ENCODE measurements around the gene MYEOV. TPM values are rescaled to one million over a fixed set of nuclear protein-coding genes. Genes with fewer than 3 reads are reported as not detected.

MYEOV gene
- total and polyA plus RNA-seq, 2 donors (not counting 1 experiment from before 2014, with no cell fraction given): 0.72 TPM; not detected in 1

DNA sequence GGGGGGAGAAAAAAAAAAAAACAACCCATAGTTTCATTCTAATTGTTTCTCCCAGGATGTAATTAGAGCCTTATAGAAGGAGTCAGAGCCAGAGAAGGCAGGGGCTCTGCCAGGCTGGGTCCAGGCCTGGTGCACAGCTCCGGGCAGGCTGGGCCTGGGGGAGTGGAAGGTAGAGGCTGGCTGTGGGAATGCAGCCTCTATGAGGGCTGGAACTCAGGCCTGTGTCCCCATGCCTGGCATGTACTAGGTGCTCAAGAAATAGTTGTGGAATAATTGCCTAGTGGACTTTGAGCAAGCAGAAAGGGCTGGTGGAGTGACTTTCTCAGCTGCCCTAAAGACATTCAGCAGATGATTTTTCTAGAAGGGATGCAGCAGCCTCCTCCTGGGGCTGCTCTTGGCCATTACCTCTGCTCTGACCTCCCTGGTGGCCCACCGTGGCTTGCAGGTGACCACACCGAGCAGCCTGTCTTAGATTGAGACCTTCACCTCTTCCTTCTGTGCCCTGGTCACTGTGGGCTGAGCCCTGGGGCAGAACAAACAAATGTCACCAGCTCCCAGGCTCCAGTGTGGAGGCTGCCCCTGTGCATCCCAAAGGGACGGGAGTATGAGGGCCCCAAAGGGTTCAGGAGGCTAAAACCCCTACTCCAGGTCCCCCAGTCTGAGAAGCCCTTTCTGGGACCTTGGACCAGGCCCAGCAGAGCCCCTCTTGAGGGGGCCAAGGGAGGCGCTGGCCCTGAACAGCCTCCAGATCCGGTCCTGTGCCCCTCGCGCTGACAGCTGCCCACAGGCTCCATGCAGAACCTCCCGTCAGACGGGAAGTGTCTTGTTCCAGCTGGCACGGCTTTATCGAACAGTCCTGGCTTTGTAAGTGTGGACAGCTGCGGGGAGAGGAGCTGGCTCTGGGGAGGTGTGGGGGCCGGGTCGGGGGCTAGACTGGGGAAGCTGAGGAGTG lies 18.8 kb downstream of the MYEOV start:
- TF ChIP-seq, protein P1, sequence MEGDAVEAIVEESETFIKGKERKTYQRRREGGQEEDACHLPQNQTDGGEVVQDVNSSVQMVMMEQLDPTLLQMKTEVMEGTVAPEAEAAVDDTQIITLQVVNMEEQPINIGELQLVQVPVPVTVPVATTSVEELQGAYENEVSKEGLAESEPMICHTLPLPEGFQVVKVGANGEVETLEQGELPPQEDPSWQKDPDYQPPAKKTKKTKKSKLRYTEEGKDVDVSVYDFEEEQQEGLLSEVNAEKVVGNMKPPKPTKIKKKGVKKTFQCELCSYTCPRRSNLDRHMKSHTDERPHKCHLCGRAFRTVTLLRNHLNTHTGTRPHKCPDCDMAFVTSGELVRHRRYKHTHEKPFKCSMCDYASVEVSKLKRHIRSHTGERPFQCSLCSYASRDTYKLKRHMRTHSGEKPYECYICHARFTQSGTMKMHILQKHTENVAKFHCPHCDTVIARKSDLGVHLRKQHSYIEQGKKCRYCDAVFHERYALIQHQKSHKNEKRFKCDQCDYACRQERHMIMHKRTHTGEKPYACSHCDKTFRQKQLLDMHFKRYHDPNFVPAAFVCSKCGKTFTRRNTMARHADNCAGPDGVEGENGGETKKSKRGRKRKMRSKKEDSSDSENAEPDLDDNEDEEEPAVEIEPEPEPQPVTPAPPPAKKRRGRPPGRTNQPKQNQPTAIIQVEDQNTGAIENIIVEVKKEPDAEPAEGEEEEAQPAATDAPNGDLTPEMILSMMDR (IDR thresholded peaks at IDR 0.05): no peak
- no peak for TF ChIP-seq EZH2 (IDR thresholded peaks at IDR 0.05; ENCODE audit: borderline replicate concordance, insufficient read depth, low read depth, low read length, poor library complexity, severe bottlenecking)

GRCh38 chr11:69313992-69314391 lies 20.0 kb downstream of the MYEOV start:
- intact Hi-C loops (cut with micrococcal nuclease): no loop called here

More for the DNA sequence above, 18.8 kb downstream of the MYEOV start:
- no peaks in the 10 kb centered on the region for H3K9me3 Mint-ChIP-seq (ENCODE audit: insufficient read depth)
- no peak for DNase-seq
- no peak overlapping the region for H3K27ac Mint-ChIP-seq
- ChIA-PET POLR2A (no interaction called here), CTCF (interaction anchor here (1.9 kb wide), 1 partner anchor 15 kb away, joined by 5 read pairs; no protein-coding TSS in a partner anchor)
- H3K79me2 ChIP-seq (ENCODE audit: control insufficient read depth, insufficient read depth, low read length): no peaks in the 10 kb centered on the region
- H3K4me3 Mint-ChIP-seq: no peak overlapping the region
- intact Hi-C loops (cut with micrococcal nuclease): no loop called here
- H3K27ac ChIP-seq (ENCODE audit: low read length in 2 of 2): no peak overlapping the region
- peak overlapping the region; percentile 67 for H3K4me2 ChIP-seq (replicated peaks; ENCODE audit: low read depth, low read length, poor library complexity, severe bottlenecking)
- H3K4me1 ChIP-seq (ENCODE audit: control insufficient read depth in 2 of 2, insufficient read depth in 2 of 2, low read length in 2 of 2): peaks cover 28 to 29% of the 10 kb centered on the region in 2 donors
- no peak overlapping the region for H3K9ac ChIP-seq (ENCODE audit: low read length)
- H3K4me3 ChIP-seq (ENCODE audit: control extremely low read depth in 1 of 5, extremely low read depth in 1 of 5, insufficient read depth in 1 of 5, low read depth in 2 of 5, low read length in 4 of 5): no peak overlapping the region
- H3K4me1 Mint-ChIP-seq: peaks cover 28% of the 10 kb centered on the region
- ATAC-seq (ENCODE audit: low read depth): no peak
- WGBS (ENCODE audit: insufficient coverage): 46% methylated on average over 15 of the region's 15 CpGs
- no peak overlapping the region for H2AFZ ChIP-seq (ENCODE audit: insufficient read depth, low read depth, low read length, poor library complexity, severe bottlenecking)
- peaks cover 0 to 13% (median 0%) of the 10 kb centered on the region in 3 donors for H3K9me3 ChIP-seq (ENCODE audit: control extremely low read depth in 1 of 3, control insufficient read depth in 2 of 3, insufficient read depth in 1 of 3, low read length in 2 of 3)
- no peaks in the 10 kb centered on the region for H3K36me3 ChIP-seq (replicated peaks in 1 of 2; ENCODE audit: control extremely low read depth in 1 of 2, control insufficient read depth in 1 of 2, extremely low read depth in 1 of 2, insufficient read depth in 2 of 2, low read length in 1 of 2)
- H4K20me1 ChIP-seq (ENCODE audit: control insufficient read depth, insufficient read depth, low read length, poor library complexity, severe bottlenecking): no peaks in the 10 kb centered on the region
- H3K27me3 ChIP-seq (replicated peaks in 1 of 4; ENCODE audit: control extremely low read depth in 1 of 4, control insufficient read depth in 3 of 4, insufficient read depth in 4 of 4, low read length in 3 of 4): no peaks in the 10 kb centered on the region
- H3K27me3 Mint-ChIP-seq: no peaks in the 10 kb centered on the region

More at GRCh38 chr11:69313992-69314391, 20.0 kb downstream of the MYEOV start:
- ATAC-seq (ENCODE audit: low read depth): no peak
- Mint-ChIP-seq H3K4me1 (peaks cover 28% of the 10 kb centered on the region), H3K27ac (no peak overlapping the region), H3K27me3 (no peaks in the 10 kb centered on the region), H3K4me3 (no peak overlapping the region), H3K9me3 (ENCODE audit: insufficient read depth) (no peaks in the 10 kb centered on the region)
- Histone ChIP-seq H3K27me3 (replicated peaks in 1 of 4; ENCODE audit: control extremely low read depth in 1 of 4, control insufficient read depth in 3 of 4, insufficient read depth in 4 of 4, low read length in 3 of 4) (no peaks in the 10 kb centered on the region), H2AFZ (ENCODE audit: insufficient read depth, low read depth, low read length, poor library complexity, severe bottlenecking) (no peak overlapping the region), H3K9me3 (ENCODE audit: control extremely low read depth in 1 of 3, control insufficient read depth in 2 of 3, insufficient read depth in 1 of 3, low read length in 2 of 3) (peaks cover 0 to 13% (median 0%) of the 10 kb centered on the region in 3 donors), H4K20me1 (ENCODE audit: control insufficient read depth, insufficient read depth, low read length, poor library complexity, severe bottlenecking) (no peaks in the 10 kb centered on the region), H3K36me3 (replicated peaks in 1 of 2; ENCODE audit: control extremely low read depth in 1 of 2, control insufficient read depth in 1 of 2, extremely low read depth in 1 of 2, insufficient read depth in 2 of 2, low read length in 1 of 2) (no peaks in the 10 kb centered on the region), H3K4me3 (ENCODE audit: control extremely low read depth in 1 of 5, extremely low read depth in 1 of 5, insufficient read depth in 1 of 5, low read depth in 2 of 5, low read length in 4 of 5) (no peak overlapping the region), H3K79me2 (ENCODE audit: control insufficient read depth, insufficient read depth, low read length) (no peaks in the 10 kb centered on the region), H3K4me2 (replicated peaks; ENCODE audit: low read depth, low read length, poor library complexity, severe bottlenecking) (no peak overlapping the region), H3K27ac (ENCODE audit: low read length in 2 of 2) (no peak overlapping the region), H3K9ac (ENCODE audit: low read length) (no peak overlapping the region), H3K4me1 (ENCODE audit: control insufficient read depth in 2 of 2, insufficient read depth in 2 of 2, low read length in 2 of 2) (peaks cover 28 to 29% of the 10 kb centered on the region in 2 donors)
- WGBS (ENCODE audit: insufficient coverage): 80% methylated on average over 1 of the region's 2 CpGs
- ChIA-PET POLR2A (no interaction called here), CTCF (no interaction called here)
- DNase-seq: no peak
- no peak for TF ChIP-seq EZH2 (IDR thresholded peaks at IDR 0.05; ENCODE audit: borderline replicate concordance, insufficient read depth, low read depth, low read length, poor library complexity, severe bottlenecking)
- TF ChIP-seq, protein P1 (IDR thresholded peaks at IDR 0.05): no peak
